Activated T-helper 1 cell treated with Interleukin-2 at 50 U/mL for 16 hours (primary cell): ENCODE measurements around the gene FXYD1.
A peak's percentile ranks its signal among the peaks of the same experiment; 100 is the strongest.
"Not testable (repeated sequence)": the region's sequence is repeated elsewhere in the genome, so short reads cannot be mapped to it uniquely, and the experiment has no call there.

Experiments
- DNase-seq: peaks from one replicate; pipeline ENCODE4 v3.0.0-alpha.2; 2020; ENCODE audit warnings: low read depth

The FXYD1 gene

DNA sequence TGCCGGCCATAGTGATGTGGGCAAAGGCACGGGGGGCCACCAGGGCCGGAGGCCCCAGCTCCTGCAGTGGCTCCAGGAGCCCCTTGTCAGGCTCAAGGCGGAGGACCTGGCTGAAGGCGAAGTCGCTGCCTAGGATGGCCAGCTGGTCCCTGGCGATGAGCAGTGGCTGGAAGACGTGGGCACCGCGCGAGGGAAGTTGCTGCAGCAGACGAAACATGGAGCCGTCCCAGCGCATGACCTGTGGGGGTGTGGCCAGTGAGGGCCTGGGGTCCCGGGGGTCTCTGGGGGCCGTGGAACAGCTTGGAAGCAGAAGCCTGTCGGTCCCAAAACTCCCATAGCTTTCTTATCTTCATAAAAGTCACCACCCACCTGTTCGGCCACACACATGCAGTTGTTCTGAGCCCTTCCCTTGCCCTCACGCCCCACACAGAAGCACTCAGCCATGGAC lies 13.3 kb upstream of the FXYD1 start:
- DNase-seq = no peak

DNA sequence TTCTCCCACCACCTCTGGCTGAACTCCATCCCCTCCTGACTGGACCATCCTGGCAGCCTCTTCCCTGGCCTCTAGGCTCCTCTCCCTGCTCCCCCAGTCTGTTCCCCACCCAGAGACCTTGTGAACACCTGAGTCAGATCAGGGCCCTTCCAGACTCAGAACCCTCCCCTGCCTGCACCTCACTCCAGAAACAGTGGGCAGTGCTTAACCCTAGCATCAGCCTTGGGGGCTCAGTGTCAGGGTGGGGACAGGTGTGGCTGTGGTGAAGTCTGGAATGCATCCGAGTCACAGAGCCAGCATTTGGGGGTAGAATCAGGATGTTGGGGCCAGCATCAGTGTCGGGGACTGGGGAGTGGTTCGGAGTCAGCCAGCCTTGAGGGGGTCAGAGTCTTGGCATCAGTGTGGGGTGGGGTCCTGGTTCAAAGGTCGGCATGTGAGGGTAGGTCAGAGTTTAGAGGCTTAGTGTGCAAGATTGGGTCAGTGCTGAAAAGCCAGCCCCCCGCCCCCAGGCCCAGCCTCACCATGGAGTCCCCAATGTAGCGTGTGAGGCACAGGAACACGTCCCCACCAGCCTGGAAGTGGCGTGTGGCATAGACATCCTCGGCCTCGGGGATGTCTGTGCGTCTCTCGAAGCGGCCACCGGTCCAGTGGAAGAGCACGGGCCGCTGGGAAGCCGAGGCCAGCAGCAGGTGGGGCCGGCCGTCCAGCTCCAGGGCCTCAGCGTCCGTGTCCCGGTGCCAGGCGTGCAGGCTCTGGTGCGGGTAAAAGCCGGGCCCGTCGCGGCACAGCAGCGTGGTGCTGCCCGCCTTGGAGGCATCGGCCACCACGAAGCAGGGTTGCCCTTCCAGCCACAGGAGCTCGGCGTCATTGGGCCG lies 12.6 kb upstream of the FXYD1 start:
- DNase-seq = no peak

DNA sequence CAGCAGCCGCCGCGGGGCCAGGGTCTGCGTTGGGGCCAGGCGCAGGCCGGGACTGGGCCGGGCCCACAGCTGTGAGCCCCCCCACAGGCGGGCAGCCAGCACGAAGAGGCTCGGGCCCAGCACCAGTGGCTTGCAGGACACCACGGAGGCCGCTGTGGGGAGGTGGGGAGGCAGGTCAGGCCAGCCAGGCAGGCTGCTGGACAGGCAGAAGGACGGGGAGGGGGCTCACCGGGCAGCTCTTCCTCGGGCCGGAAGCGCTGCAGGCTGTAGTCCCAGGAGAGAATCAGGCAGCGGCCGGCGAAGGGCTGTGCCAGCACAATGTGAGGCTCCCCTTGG lies 12.0 kb upstream of the FXYD1 start:
- DNase-seq = no peak

DNA sequence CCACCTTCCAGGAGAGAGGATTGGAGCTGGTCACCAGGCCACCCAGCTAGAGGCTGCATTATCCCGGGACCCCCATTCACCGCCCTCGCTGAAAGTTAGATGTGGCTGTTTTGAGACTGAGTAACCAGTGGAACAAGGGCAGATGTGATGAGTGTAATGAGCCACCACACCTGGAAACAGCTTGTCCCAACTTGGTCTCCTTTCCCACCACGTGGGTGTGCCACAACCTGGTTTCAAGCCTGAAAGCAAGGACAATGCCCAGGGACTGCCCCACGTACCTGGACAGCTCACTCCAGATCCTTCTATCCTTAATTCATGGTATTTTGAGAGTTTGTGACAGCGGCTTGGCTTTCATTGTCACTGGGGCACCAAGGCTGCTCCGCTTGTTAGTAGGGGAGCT lies 10.8 kb upstream of the FXYD1 start:
- DNase-seq = no peak

DNA sequence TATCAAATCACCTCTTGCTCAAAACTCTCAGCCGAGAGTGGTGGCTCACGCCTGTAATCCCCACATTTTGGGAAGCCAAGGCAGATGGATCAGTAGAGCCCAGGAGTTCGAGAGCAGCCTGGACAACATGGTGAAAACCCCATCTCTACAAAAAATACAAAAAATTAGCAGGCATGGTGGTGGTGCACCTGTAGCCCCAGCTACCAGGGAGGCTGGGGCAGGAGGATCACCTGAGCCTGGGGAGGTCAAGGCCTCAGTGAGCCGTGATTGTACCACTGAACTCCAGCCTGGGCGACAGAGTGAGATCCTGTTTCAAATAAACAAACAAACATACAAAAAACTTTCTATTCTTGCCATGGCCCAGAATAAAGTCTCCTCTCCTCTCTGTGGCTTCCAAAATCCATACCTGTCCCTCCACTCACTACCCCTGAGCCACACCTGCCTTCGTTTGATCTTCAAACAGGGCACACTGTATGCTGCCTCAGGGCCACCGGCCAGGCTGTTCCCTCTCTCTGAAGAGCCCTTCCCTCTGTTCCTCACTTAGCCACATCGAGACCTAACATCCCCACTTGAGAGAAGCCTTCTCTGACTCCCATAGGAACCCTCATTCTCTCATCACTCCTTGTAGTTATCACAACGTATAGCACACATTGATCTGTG lies 10.1 kb upstream of the FXYD1 start:
- DNase-seq = no peak

DNA sequence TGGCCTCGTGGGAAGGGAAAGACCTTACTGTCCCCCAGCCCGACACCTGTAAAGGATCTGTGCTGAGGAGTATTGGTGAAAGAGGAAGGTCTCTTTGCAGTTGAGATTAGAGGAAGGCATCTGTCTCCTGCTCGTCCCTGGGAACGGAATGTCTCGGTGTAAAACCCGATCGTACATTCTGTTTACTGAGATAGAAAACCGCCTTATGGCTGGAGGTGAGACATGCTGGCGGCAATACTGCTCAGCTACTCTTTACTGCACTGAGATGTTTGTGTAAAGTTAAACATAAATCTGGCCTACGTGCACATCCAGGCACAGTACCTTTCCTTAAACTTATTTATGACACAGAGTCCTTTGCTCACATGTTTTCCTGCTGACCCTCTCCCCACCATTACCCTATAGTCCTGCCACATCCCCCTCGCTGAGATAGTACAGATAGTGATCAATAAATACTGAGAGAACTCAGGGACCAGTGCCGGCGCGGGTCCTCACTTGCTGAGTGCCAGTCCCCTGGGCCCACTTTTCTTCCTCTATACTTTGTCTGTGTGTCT lies 8.8 kb upstream of the FXYD1 start:
- DNase-seq = not testable (repeated sequence)

DNA sequence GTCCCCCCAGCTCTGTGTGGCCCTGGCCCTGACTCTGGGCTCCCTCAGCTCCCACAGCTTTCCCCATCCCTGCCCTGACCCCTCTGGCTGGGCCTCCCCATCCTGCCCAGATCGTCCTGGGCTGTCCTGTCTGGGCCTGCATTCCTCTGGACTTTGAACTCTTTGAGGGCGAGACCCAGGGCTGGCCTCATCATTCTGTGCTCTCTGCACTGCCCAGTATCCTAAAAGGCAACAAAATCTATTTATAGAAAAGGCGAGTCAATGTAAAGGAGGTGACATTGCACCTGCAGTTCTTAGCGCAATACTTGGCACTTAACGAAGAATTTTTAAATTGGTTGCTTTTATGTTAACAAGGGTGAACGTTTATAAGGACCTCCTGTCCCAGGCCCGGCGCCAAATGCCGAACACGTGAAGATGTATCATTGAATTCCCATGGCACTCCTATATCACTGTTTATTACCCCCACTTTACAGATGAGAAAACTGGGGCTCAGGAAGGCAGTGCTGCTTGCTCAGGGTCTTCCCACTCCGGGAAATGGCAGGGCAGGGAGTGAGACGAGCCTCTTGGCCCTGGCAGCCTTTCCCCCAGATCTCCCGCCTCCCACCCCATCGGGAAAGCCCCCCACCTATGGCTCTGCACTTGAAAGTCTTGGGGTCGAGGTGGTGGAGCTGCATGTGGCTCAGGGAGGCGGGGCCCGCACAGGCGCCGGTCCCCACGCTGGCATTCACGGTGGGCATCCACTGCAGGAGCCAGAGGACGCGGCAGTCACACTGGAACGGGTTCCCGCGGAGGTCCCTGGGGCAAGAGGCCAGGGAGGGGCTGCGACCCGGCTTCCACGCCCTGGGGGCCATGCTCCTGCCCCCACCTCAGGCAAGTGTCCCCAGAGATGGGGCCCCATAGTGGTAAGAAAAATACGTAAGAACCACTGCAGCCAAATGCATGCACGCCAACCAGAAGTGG lies 7.6 kb upstream of the FXYD1 start:
- DNase-seq = no peak

DNA sequence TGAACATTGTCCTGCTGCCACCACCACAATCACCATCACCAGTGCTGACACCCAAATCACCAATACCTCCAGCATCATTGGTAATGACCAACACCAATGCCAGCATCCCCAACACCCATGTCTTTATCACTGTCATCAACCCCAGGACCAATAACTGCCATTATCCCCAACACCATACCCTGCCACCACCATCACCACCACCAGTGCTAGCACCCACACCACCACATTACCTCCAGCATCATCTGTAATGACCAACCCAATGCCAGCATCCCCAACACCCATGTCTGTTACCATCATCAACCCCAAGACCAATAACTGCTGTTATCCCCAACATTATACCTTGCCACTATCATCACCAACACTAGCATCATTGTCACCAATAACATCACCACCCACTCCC lies 6.4 kb upstream of the FXYD1 start:
- DNase-seq = no peak

DNA sequence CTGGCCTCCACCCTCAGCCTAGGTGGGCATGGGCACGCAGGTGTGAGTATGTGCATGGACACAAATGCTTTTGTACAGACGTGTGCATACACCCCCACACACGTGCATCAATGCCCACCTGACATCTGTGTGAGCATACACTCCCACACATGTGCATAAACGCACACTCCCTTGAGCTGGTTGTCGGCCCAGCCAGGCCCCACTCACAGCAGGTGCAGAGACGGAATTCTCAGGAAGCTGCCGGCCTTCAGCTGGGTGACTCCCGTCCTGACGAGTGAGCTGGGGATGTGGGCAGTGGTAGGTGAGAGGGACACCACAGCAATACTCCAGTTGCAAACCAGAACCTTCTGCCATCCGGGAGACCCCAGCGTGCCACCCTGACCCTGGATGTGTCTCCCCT lies 4.8 kb upstream of the FXYD1 start:
- no peak for DNase-seq

DNA sequence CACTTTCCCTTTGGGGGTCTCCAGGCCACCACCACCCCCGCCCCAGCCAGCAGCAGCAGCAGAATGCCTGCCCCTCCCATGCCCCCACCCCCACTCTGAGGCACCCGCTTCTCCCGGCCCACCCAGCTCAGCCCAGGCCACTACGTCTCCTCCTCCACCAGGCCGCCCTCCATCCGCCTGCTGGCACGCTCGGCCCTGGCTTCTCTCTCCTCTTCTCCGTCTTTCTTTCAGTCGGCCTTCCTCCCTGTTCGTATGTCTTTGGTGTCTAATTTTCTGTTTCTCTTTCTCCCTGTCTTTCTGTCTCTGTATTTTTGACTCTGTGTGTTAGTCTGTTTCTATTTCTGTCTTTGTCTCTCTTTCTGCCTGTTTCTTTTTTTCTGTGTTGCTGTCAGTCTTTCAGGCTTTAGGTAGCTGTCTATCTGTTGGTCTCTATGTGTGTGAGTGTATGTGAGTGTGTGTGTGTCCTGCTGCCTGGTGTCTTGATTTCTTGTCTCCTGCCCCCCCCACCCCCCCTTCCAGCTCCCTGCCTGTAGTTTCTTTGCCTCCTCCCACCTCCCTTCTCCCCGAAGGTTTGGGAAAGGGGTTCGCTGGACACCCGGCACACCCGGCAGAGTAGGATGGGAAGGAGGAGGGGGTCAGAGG lies 3.9 kb upstream of the FXYD1 start, which contains the start of gene LGI4:
Gene LGI4, minus strand, starts transcription at position 459 of the 642 bp plus-strand sequence. Its CDS starts 379 bp downstream, at position 80.
- no peak for DNase-seq

DNA sequence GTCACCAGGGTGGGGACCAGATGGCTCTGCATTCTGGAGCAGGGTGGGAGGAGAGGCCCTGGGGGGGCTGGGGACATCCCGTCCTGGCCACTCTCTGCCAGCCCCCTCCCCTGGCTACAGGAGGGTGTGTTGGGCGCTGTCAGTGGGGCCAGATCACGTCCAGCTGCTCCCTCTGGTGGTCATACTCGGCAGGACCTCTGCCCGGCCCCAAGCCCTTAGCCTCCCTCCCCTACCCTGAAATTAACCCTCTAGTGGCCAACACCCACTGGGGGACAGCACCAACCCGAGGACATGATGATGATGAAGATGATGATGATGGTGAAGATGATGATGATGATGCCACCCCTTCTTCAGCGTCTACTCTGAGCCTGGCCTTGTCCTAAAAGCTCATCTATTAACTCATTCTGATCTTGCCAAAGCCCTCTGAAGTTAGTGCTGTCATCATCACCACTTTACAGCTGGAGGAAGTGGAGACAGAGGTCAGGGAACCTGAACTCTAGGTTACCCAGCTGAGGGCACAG lies 3.2 kb upstream of the FXYD1 start:
- peak; percentile 31 for DNase-seq

DNA sequence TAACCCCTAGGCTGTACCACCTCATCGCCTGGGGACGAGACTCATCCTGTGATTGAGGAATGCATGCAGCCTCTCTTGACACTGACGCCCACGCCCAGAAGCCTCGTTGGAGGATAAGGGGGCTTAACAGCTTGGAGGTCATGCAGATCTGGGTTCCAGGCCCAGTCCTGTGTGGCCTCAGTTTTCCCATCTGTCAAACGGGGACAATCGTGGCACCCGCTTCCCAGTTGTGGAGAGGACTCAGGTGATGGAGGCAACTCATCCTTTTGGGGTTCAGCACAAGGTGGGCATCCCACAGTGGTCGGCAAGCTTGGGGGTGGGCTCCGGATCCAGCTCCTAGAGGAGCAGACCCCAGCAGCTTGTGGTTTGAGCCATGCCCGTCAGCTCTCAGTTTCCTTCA lies 2.4 kb upstream of the FXYD1 start:
- no peak for DNase-seq

DNA sequence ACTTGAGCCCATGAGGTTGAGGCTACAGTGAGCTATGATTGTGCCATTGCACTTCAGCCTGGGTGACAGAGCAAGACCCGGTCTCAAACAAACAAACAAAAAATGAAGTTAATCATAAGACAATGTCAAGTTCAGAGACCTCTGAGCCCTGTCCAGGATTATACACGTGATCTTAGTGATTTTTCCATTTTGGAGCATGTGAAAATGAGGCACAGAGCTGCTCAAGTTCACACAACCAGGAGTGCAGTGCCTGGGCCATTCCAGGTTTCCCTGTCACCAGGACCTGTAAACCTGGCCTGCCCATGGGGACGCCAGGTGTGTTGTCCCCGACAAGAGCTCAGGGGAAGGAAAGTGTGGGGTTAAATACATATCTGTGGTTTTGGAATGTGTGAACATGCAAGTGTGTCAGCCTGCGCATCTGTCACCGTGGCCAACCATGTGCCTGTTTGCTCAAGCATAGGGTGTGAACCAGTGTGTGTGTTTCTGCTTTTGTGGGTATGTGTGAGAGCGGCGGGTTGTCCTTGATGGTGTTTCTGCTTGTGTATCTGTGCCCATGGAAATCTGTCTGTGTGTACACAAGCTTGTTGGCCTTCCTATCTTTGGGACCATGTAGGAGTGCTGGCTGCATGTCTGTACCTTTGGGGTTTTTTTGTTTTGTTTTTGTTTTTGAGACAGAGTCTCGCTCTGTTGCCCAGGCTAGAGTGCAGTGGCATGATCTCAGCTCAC lies 1.5 kb upstream of the FXYD1 start:
- DNase-seq = no peak

DNA sequence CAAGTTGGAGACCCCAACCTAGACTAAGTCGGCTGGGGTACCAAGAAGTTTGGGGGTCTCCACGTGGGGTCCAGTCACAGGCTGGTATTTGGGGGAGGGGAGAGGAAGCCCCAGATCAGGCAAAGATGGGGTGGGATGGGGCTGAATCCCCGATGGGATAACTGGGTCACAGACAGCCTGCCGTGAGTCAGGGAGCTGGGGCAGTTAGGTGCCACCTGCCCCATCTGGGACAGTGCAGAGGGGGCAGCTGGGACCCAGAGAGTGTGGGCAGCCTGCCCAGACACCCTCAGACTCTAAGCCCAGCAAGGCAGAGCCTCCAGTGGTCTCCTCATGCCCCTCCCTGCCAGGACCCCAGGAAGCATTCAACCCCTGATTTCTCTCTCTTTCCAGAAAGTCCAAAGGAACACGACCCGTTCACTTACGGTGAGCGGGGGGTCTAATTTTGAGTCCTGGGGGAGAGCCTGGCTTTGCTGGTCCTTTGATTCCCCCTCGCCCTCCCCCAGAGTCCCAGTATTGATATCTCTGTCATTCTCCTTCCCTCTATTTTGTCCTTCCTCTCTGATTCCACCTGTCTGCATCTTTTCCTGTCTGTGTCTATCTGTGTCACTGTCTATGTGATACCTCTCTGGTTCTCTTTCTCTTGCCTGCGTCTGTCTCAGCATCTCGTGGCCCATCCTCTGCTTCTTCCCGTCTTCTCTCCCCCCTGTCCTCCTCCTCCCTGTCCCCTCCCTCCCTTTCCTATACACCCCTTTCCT lies 1.8 kb downstream of the FXYD1 start:
- DNase-seq = no peak

DNA sequence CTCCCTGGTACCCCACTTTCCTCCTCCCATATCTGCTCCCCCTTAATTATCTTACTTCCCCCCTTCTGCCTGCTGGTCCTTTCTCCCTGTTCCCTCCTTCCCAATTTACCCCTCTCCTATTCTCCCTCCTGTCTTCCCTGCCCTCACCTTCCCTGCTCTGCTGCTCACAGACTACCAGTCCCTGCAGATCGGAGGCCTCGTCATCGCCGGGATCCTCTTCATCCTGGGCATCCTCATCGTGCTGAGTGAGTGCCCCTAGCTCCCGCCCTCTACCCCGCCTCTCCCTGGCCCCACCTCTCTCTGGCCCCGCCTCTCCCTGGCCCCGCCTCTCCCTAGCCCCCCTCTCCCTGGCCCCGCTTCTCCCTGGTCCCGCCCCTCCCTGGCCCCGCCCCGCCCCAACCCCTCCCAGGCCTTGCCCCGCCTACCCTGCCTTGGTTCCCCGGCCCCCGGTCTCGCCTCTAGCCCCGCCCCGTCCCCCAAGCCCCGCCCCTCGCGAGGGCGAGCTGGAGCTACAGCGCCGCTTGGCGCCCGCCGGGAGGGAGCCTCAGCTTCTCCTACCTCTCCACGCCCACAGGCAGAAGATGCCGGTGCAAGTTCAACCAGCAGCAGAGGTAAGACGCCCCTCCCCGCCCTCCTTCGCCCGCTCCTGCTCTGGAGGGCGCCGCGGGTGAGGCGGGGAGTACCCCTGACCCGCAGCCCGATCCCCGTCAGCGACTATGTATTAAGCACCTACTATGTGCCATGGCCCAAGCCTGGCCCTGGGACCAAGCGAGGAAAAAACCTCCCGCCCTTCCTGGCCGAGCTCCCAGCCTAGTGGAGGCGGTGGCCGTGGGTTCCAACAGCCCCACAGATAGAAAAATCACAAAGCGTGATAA lies 2.6 kb downstream of the FXYD1 start:
- DNase-seq = peak; percentile 93

DNA sequence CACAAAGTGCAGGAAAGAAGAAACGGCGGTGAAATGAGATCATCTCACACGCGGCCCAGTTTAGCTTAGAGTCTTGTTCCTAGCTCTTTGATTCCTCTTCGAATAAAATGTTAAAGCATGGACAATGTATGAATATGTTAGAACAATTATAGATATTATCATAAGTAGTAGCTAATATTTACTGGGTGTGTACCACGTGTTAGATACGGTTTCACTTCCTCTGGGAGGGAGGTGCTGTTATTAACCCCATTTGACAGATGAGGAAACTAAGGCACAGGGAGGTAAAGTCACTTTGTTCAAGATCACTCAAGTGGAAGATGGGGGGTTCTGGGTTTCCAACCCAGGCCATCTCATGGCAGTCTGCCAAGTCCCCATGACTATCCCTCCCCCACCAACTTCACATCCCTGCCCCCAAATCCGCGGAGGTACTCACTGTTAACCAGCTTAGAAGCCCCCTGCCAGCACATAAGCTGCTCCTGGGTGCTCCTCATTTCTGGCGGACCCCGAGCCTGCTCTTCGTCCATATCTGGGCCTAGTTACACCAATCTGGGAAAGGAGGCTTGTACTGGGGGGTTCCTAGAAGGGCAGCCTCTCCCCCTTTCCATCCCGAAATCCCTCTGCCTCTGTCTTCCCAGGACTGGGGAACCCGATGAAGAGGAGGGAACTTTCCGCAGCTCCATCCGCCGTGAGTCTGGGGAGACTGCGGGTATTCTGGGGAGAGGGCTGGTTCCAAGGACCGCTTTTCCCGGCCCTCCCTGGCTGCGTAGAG lies 3.4 kb downstream of the FXYD1 start:
- no peak for DNase-seq

DNA sequence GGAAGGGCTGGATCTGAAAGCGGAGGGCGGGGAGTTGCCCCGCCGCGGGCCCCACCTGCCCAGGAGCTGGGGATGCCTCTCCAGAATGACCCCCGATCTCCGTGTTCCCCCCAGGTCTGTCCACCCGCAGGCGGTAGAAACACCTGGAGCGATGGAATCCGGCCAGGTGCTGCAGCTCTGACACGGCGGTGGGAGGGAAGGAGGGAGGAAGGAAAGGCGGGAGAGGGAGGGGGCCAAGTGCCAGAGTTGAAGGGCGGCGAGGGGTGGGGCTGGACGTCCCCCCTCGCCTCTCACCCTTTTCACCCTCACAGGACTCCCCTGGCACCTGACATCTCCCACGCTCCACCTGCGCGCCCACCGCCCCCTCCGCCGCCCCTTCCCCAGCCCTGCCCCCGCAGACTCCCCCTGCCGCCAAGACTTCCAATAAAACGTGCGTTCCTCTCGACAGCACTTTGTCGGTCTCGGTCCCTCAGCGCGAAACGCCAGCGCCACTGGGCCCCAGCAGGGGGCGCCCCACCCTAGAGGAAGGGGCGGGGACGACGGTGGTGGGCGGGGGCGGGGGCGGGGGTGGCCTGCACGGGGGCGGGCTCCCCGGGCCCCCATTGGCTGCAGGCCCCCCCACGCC lies 4.1 kb downstream of the FXYD1 start:
- DNase-seq = peak; percentile 68
